Activated naive CD4-positive, alpha-beta T cell (primary cell): ENCODE measurements around the gene LRIT2.
A peak's percentile ranks its signal among the peaks of the same experiment; 100 is the strongest.

ENCODE experiments used
- DNase-seq, 4 experiments: peaks; one replicate each; lab custom pipeline; 2025; lab: John Stamatoyannopoulos, UW

LRIT2 gene, protein sequence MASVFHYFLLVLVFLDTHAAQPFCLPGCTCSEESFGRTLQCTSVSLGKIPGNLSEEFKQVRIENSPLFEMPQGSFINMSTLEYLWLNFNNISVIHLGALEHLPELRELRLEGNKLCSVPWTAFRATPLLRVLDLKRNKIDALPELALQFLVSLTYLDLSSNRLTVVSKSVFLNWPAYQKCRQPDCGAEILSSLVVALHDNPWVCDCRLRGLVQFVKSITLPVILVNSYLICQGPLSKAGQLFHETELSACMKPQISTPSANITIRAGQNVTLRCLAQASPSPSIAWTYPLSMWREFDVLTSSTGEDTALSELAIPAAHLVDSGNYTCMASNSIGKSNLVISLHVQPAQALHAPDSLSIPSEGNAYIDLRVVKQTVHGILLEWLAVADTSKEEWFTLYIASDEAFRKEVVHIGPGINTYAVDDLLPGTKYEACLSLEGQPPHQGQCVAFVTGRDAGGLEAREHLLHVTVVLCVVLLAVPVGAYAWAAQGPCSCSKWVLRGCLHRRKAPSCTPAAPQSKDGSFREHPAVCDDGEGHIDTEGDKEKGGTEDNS

DNA sequence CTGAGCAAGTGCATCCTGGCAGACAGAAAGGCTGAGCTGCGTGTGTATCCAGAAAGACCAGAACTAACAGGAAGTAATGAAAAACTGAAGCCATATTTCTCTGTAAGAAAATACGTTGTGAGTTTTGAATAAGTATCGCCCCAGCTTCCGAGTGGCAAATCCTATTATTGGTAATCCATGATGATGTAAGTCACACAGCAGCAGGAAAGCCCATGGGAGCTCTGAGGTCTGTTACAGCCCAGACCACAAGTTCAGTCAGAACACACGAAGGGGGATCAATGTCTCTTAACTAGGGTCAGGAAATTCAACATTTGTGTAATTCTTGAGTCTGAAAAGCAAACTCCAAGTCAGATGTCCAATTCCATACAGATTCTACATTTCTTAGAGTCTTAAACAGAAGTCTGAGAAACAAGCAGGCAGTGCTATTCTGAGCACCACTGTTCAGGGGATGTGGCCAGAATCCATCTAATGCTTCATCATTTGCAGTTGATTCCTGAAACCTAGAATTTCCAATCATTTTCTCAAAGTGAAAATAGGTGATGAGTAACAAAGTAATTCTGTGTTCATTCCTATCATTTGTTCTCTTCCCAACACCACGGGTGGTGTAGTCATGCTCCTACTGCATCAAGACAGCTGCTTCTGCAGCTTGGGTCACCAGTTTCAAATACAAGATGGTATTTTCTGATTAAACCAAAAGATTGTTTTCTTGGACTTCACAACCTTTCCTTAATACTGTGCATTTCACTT lies at the start of gene LRIT2:
Gene LRIT2, minus strand, starts transcription at position 118 of the 747 bp plus-strand sequence. Its CDS starts 24 bp downstream, at position 94.
- DNase-seq: no peak

DNA sequence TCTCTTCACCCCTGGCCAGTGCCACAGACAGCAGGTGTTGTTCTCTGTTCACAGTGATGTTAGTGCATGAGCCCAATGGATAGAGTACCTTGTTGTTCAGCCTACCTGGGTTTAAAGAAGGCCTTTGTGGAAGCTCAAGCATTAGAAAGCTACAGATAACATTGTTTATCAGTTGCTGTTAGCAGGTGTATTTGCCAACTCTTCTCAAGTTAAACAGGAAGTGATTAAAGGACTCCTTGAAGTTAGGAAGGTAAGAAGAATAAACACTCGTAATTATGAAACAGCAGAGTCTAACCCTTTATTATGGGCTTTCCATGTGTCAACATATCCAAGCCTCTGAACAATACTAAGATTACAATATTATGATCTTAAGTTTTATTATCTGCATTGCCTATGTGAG lies 45.4 kb upstream of the LRIT2 start:
- no peak for DNase-seq

DNA sequence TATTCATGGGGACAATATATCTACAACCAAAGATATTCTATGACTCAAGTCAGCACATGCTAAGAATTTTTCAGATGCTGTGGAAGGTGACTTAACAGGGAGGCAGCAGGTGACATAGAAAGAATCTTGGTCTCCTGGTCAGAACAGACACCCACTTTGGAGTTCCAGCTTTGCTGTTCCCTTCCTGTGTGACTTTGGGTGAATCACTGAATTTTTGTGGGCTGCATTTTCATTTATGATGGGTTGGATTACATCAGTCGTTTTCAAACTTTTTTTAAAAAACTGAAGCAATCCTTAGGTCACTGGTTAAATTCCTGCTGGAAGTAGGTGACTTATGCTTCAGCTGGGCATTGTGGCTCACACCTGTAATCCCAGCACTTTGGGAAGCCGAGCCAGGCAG lies 44.4 kb upstream of the LRIT2 start:
- no peak for DNase-seq

DNA sequence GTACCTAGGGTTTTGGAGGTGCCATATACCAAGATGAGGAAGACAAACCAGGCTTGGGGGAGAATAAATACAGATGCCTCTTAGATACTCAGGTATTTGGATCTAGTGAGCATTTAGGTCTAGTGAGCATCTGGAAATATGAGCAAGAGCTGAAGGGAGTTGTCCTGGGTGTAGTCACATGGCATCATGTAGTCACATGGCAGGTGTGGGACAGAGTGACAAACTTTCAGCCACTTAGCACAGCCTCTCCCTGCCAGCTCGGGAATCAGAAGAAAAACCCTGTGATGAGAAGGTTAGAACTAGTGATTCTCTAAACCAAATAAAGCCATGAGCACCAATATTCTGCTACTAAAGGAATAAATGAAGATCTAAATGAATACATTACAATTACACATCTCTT lies 43.8 kb upstream of the LRIT2 start:
- DNase-seq: no peak

DNA sequence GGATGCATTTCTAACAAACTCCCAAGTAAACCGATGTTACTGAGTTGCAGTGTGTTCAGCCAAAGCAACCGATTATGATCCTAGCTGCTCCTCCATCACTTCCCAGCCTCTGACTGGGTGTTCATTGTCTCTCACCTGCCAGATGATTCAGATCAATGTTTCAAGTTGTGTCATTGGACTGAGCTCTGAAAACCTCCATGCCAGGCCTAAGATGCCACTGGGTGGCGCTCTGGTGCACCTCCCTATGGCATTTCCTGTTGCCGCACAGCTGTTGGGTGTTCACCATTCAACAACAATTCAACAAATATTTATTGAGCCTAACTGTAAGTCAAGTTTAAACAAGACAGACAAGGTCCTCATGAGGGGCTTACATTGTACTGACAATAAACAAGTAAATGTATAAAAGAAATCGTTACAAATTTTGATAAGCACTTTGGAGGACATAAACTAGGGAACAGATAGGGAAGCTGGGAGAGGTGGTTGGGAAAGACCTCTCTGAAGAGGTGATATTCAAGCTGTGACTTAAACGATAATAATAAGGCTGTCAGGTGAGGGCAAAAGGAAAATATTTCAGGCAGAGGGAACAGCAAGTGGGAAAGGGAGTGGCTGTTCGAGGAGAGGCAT lies 42.3 kb upstream of the LRIT2 start:
- DNase-seq: peak in 3 of 4 experiments; percentile 8 to 50 (median 28)

DNA sequence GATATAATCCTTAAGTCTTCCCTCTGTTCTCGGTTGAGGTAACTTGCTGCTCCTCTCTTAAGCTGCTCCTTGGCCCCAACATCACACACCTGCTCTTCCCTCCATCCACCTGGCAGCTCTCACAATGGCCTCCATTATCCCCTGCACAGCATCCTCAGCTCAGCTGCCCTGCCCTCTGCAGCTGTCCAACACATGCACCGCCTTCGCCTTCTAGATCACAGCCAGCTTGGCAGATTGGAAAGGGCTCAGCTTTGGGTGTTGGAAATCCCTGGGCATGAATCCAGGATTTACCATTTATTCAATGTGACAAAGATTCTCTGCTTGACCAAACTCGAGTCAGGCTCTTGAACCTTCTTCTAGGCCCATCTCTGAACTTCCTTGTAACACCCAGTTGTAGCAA lies 40.1 kb upstream of the LRIT2 start:
- no peak for DNase-seq

DNA sequence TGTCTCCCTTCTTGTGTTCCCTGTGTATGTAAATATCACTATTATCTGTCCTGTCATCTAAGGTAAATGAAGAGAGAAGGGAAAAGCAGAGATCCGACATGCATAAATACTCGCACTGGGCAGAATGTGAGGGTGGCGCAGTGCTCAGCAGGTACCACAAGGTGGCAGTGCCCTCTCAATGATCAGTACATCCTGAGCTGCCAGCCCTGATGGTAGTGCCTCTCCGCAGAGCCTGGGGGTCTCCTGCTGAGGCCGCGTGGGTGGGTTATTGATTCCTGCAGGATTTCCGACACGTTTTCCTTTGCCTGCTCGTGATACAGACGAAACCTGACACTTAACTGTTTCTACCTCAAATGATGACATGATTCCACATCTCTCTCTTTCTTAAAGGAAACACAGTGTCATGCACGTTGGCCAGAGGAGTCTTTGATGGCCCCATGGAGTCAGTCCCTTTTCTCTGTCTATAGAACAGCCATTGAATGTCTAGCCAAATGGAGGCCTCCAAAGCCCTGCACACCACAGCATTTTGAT lies 39.3 kb upstream of the LRIT2 start:
- peak; percentile 16 to 59 (median 37) for DNase-seq

DNA sequence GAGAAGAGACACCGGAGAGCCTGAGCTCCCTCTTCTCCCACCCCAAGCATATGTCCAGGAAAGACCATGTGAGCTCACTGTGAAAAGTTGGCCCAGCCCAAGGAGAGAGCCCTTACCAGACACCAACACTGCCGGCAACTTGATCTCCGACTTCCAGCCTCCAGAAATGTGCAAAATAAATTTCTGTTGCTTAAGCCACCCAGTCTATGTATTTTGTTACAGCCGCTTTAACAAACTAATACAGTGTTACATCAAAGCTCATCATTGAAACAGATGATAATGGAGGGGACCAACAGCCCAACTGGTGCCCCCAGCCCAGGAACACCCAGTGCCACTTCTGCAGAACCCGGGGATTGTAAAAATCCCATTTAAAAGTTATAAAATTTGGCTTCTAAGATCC lies 38.4 kb upstream of the LRIT2 start:
- DNase-seq: no peak

DNA sequence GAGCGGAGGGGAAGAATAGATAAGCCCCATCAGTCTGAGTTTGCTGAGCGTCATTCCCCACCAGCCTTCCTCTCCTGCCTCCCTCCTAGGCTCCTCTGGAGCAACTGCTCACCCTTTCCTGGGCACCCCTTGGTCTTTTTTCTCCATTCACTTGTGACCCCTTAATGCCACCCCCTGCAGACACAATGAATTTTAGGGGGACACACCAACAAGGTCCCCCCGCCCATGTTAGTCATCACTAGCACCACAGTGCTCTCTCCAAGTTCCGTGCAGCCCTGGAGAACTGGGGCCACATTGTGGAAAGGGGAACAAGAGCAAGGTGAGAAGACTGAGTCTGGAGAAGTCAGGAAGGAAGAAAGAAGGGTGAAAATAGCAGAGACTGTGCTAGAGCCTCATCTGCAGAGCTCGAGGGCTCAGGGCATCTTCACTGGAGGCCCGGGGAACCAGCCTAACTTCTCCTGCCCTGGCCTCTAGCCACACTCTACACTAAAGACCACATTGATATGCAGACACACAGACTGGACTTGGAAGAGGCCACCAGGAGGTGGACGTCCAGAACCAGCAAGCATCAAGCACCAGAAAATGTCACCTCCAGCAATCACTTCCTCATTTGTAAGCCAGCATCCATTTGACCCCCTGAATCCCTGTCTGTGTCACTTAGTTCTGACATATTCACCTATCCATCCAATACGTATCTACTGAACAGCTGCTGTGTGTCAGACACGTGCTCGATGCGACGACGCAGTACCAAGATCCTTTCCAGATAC lies 37.0 kb upstream of the LRIT2 start:
- no peak for DNase-seq

DNA sequence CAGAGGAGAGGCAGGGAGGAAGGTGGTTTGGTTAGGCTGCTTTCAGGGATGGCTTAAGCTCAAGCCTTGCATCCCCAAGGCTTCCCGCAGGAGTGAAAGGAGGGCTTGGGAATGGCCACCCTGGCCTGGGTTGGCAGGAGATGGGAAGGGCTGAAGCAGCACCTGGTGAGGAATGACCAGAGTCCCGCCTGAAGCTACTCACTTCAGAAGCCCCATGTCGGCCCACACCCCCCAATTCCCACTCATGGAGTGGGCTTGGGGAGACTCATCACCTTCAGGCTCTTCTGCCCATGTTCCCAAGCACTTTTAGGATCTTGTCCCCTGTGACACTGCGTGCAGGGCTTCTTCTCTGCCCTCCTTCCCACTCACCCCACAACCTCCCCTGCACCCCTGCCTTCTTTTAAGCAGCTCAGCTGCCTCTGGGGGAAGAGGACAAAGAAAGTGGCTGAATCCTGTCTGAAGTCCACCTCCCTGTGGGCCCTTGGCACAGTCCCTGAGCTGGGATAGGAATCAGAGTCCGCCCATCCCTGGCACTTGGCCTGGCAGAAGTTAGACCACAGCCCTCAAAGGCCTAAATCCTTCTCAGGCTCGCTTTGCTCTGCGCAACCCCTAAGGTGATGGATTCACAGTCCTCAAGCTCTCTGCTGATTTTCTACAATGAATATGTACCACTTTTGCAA lies 36.0 kb upstream of the LRIT2 start:
- DNase-seq: no peak

DNA sequence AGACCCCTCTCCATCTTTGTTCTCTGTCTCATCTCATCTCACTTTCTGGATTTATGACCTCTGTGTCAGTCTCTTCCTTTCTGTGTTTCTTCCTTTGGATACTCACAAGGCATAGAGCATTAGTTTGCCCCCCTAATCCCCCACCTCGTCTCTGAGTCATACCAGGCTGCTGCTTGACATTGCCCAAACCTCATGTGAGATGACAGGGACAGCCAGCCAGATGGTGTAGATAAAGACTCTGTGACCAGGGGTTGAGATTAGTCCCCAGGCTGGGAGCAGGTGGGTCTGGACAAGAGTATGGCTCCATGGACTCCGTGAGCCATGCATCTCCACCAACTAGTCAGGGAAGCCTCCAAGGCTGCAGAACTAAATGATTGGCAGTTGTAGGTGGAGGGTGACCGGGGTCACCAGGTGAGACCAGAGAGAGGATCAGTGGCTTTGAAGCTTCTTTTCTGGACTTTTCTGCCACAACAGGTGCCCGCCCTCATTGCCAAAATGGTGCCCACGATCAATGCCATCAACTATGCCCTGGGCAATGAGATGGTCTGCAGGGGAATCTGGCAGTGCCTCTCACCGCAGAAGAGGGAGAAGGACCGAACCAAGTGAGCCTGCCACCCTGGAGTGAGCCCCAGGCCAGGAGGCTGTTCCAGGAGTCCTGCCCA lies 32.8 kb upstream of the LRIT2 start:
- no peak for DNase-seq

DNA sequence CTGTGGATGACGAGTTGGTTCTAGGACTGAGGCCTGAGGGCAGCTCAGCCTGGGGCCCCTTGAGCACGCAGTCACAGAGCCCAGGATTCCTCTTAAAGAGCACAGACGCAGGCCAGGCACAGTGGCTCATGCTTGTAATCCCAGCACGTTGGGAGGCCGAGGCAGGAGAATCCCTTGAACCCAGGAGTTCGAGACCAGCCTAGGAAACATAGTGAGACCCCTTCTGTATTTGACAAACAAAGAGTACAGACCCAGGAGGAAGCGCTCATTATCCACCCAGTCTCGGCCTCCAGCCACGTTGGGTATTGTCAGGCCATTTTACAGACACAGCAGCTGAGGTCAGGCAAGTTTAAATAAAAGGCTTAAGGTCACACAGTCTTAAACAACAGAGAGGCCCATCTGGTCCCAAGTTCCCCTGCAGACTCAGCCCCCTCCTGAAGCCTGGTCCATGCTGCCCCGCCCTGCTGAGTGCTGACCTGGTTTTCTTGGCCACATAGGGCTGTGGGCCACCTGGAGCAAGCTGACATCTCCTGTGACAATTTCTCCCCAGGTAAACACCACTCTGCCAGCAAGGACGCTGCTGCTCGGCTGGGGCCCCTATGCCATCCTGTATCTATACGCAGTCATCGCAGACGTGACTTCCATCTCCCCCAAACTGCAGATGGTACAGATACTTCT lies 32.1 kb upstream of the LRIT2 start:
- DNase-seq: no peak

DNA sequence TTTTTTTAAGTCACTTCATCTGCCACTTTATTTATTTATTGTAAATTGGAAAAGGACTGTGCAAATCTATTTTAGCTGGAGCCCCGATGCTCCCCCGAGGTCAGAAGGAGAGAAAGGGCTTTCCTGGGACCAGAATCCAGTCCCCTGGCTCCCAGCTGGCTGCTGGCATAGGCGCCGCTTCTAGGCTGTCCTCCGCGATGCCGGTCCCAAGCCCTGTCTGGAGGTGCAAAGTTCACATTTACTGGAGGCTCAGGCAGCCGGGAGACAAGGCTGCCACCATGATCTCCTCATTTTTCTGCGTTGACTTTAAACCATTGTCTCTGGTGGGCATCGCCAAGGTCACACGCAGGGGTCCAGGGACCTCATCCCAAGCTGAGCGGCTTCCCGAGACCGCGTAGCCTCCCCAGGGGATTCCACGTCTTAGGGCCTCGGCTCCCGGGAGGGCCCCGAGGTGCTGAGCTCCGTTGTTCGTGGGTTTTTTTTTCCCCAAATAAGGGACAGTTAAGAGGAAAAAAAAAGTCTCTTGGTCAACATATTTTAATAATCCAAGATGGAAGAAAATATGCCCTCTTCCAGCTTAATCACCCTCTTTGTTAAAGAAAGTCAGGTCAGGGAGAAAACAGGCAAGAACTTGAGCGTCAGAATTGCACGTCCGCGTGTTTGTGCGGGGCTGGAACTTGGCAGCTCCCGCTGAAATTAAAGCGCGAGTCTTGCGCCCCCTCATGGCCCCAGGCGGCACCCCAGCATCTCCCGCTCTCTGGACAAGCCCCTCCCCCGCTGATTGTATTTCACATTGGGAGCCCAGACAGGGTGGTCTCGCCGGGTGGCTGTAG lies 31.4 kb upstream of the LRIT2 start:
- DNase-seq: peak in 2 of 4 experiments; percentile 12 to 16

DNA sequence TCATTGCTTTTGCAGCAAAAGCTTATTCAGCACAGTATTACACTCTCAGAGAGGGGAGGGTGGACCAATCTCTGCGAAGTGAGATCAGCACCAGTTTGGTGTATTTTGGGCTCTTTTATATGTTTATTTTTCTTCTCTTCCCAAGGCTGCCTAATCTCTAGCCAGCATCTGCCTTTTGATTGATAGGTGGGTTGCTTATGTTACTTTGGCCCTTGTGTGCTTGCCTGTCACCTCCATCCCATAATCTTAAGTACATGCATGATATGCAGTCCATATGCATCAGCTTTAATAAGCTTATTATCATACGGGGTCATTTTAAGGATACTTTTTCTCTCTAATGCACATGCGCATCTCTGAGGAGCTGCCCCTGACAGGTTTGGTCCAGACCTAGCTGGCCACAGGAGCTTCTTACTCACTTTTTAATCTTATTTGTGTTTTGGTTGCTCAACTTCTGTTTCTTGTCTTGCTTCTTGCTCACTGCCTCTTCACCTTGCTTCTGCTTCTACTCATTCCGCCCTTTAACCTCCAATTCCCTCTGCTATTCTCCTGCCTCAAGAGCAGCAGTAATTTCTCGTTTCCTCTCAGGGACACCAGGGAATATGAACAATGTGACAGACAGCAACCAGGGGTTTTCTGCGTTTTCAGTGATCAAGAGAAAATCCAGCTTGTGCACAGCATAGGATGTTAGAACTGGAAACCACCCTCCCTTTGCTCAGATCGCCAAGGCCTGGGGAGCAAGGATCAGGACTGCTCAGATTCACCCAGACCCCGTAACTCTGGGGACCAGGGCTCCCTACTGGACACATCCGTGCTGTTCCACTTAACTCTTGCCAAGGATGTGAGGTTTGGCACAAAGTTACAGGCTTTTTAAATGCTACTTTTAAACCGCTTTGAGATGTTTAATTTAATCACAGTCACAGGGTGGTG lies 29.5 kb upstream of the LRIT2 start:
- DNase-seq: no peak

DNA sequence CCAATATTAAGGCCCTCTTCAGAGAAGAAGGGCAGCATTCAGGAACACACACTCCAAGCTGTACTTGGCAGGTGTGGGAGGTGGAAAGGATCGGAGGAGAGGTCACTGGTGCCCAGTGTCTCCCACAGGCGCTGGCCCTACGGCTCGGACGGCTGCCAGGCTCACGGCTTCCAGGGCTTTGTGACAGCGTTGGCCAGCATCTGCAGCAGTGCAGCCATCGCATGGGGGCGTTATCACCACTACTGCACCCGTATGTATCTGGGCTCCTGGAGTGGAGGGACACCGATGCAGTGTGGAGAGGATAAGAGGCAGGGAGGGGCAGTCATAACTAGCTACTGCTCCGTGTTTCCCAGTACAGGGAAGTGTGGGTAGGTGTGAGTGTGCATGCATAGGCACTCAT lies 23.4 kb upstream of the LRIT2 start:
- DNase-seq: no peak

DNA sequence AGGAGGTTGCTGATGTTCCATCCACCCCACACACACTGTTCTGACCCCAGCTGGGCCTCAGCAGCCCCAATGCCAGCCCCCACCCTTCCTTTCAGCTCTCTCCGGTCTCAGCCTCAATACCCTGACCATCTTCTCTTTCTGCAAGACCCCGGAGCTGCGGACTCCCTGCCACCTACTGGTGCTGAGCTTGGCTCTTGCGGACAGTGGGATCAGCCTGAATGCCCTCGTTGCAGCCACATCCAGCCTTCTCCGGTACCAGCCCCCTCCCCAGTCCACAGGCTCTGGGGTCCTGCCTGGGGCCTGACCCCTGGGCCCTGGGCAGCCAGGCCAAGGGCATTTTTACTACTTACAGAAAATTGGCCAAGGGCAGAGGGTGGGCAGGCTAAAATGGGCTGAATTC lies 22.2 kb upstream of the LRIT2 start:
- no peak for DNase-seq

DNA sequence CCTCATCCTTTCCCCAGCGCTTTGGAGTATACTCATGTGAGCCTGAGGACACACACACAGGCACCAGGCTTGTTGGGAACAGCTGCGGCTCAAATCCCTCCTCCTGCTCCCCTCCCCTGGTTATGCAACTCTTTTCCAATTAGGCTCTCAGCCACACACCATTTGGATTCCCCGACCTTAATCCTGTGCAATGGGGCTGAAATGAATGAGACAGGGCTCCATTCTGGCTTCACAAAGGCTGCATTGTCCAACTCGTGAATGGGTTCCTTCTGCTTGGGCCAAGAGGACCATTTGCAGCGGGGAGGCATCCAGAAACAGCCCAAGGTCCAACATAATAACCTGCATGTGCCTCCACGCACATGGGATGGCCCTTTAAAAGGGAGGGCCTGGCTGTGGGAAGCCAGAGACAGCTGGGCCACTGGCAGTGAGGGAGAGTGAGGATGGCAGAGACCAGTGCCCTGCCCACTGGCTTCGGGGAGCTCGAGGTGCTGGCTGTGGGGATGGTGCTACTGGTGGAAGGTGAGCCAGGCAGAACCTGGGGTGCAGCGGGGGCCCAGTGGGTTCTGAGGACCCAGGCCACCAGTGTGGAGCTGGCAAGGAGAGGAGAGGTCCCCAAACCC lies 19.4 kb upstream of the LRIT2 start, which contains the start of gene RGR:
Gene RGR, plus strand, starts transcription at position 403 of the 620 bp plus-strand sequence. Its CDS starts 38 bp downstream, at position 441.
- DNase-seq: no peak
